SU-DHL-6 (cell line): Measurements from ENCODE around the gene ABCG1.

ENCODE experiments used
- H2AFZ ChIP-seq: fragments of 200-600 bp; sonication (generic); 2 replicates; pipeline ENCODE4 v1.6.1; 2014; ENCODE audit warnings: low read depth, mild to moderate bottlenecking, moderate library complexity, mixed read lengths, antibody characterized with exemption, low read length; ENCODE audit not compliant: severe bottlenecking
- H3F3A ChIP-seq: fragments of 200-600 bp; shearing (Covaris generic); 2 replicates; pipeline ENCODE4 v1.6.0; 2016; ENCODE audit warnings: antibody characterized with exemption, mild to moderate bottlenecking; ENCODE audit not compliant: insufficient read depth
- H3K27ac ChIP-seq: fragments of 200-600 bp; sonication (generic); 2 replicates; pipeline ENCODE4 v1.5.1; 2016; ENCODE audit warnings: low read depth, mild to moderate bottlenecking, low read length, moderate library complexity, mixed read lengths
- H3K27me3 ChIP-seq: fragments of 200-600 bp; sonication (generic), shearing (Covaris generic); 2 replicates; pipeline ENCODE4 v1.6.0; 2014; ENCODE audit warnings: mild to moderate bottlenecking, low read length
- H3K36me3 ChIP-seq: fragments of 200-600 bp; sonication (generic); 2 replicates; pipeline ENCODE4 v1.6.1; 2014; ENCODE audit warnings: mild to moderate bottlenecking, low read length, mixed read lengths
- H3K4me2 ChIP-seq: fragments of 300-600, 200-600 bp; shearing (Covaris generic), sonication (generic); 2 replicates; pipeline ENCODE4 v1.6.0; 2014; ENCODE audit warnings: low read length, low read depth, mild to moderate bottlenecking; ENCODE audit not compliant: poor library complexity, severe bottlenecking
- H3K4me3 ChIP-seq: fragments of 200-600 bp; sonication (generic); 2 replicates; pipeline ENCODE4 v1.5.1; 2014; ENCODE audit warnings: antibody characterized with exemption, low read length, mild to moderate bottlenecking, mixed read lengths; ENCODE audit not compliant: insufficient read depth, poor library complexity, severe bottlenecking
- H3K79me2 ChIP-seq: fragments of 200-600 bp; sonication (generic); 2 replicates; pipeline ENCODE4 v1.6.1; 2014; ENCODE audit warnings: mild to moderate bottlenecking, low read length, moderate library complexity; ENCODE audit not compliant: insufficient read depth
- H3K9ac ChIP-seq: fragments of 200-600 bp; sonication (generic); 2 replicates; pipeline ENCODE4 v1.7.0; 2014; ENCODE audit warnings: mild to moderate bottlenecking, low read length
- H3K9me2 ChIP-seq: fragments of 200-600 bp; sonication (generic); replicated peaks from 2 replicates; pipeline ENCODE4 v1.6.1; 2014; ENCODE audit warnings: low read length; ENCODE audit not compliant: insufficient read depth
- H3K9me3 ChIP-seq: fragments of 200-600 bp; sonication (generic); 2 replicates; pipeline ENCODE4 v1.6.1; 2014; ENCODE audit warnings: low read length, mixed read lengths; ENCODE audit not compliant: insufficient read depth
- H4K20me1 ChIP-seq: fragments of 200-600 bp; sonication (generic); 2 replicates; pipeline ENCODE4 v1.6.1; 2014; ENCODE audit warnings: low read depth, mild to moderate bottlenecking, antibody characterized with exemption, low read length, moderate library complexity, mixed read lengths
- CTCF ChIP-seq: fragments of 200-600 bp; sonication (generic); IDR thresholded peaks from one replicate; pipeline ENCODE4 v1.5.1; 2017; ENCODE audit warnings: antibody characterized with exemption, mild to moderate bottlenecking, low read length, moderate library complexity; ENCODE audit not compliant: insufficient read depth, poor library complexity, severe bottlenecking
- EZH2phosphoT487 ChIP-seq: fragments of 200-600 bp; sonication (generic), shearing (Covaris generic); conservative IDR thresholded peaks from 2 replicates; pipeline ENCODE4 v1.6.1; 2018; ENCODE audit warnings: mild to moderate bottlenecking, antibody characterized with exemption, low read length, moderate library complexity, mixed read lengths

Gene ABCG1

DNA sequence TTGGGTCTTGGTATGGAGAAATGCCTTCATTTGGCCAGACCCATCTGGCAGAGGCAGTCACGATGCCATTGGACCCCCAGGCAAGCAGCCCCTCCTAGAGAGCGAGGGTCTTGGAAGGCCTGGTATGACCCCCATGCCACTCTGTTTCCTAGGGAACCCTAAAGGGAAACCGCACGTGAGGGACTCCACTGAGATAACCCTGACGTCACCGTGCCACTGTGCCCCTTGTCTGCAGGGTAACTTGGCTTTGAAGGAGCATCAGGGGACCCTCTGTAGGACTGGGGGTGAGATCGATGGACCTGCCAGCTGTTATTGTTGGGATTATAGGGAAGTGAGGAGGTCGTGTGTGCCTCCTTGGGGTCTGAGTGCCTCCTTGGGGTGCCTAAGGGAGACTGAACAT, 34.5 kb downstream of the ABCG1 start:
- 0 out of 2 replicates have a peak, but pooled peaks cover 2% of the 10 kb centered on the region for H3F3A ChIP-seq
- no peaks in the 10 kb centered on the region for H3K79me2 ChIP-seq
- no peaks in the 10 kb centered on the region for H3K9me2 ChIP-seq
- no peak for TF ChIP-seq CTCF
- TF ChIP-seq EZH2phosphoT487: no peak
- H2AFZ ChIP-seq: no peak overlapping the region
- H3K9me3 ChIP-seq: no peaks in the 10 kb centered on the region
- no peak overlapping the region for H3K27ac ChIP-seq
- no peak overlapping the region for H3K4me3 ChIP-seq
- H3K4me2 ChIP-seq: no peak overlapping the region
- no peaks in the 10 kb centered on the region for H3K36me3 ChIP-seq
- no peaks in the 10 kb centered on the region for H3K27me3 ChIP-seq
- no peaks in the 10 kb centered on the region for H4K20me1 ChIP-seq
- no peak overlapping the region for H3K9ac ChIP-seq

DNA sequence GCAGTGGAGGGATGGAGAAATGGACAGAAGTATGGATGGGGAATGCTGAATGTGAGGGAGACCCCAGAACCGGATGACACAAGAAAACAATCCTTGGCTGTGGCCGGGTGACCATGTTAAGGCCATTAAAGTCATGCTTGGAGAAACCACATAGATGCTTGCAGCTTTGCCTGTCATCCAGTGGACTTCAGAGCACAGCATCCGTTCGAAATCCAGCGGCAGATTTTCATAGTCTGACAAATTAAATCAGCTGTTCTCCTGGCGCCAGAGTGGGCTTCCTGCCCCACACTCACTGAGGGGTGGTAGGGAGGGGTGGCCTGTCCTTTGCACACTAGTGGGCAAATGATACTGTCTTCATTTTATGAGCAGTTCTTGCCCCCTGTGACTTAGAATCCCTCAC, 35.1 kb downstream of the ABCG1 start:
- H3K4me2 ChIP-seq: no peak overlapping the region
- no peak overlapping the region for H3K9ac ChIP-seq
- no peak overlapping the region for H2AFZ ChIP-seq
- no peaks in the 10 kb centered on the region for H3K9me2 ChIP-seq
- H3K27me3 ChIP-seq: no peaks in the 10 kb centered on the region
- H4K20me1 ChIP-seq: no peaks in the 10 kb centered on the region
- TF ChIP-seq EZH2phosphoT487 (no peak), CTCF (no peak)
- H3K27ac ChIP-seq: no peak overlapping the region
- no peaks in the 10 kb centered on the region for H3K79me2 ChIP-seq
- H3F3A ChIP-seq: 0 out of 2 replicates have a peak, but pooled peaks cover 2% of the 10 kb centered on the region
- no peak overlapping the region for H3K4me3 ChIP-seq
- no peaks in the 10 kb centered on the region for H3K36me3 ChIP-seq
- H3K9me3 ChIP-seq: no peaks in the 10 kb centered on the region

DNA sequence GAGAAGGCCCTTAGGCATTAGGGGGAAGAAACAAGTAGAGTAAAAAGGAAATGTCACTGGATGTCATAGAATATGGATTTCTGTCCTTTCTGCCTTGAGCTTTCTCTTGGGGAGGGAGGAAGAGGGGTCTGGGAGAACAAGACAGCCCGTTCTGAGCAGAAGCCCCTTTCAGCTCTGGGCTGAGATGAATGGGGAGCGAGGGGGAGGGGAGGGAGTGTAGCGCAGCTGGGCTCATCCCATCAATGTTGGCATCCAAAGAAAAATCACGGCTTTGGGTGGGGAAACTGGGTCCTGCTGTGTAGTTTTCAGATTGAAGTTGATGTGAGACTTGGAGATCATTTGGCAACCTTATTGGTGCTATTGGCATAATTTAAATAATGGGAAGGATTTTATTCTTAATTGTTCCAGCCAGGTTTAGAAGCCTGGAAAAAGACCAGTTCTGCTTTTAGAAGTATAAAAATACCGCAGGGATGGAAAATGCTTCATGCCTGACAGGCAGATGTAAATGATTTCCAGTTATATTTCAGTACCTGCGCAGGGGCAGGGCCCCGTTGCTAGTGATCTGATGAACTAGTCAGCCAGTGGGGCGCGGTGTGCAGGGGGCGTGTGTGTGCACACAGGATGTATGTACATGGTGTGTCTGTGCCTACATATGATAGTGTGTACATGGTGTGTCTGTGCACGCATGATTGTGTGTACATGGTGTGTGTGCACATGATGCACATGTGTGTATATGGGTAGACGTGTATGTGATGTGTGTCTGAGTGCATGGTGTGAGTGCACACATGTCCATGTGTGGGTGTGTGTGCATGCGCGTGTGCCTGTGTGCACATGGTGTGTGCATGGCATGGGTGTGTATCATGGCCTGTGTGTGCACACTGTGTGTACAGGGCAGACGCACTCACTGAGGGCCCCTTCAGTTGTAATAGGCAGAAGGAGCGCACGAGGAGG, 36.0 kb downstream of the ABCG1 start:
- no peak for TF ChIP-seq CTCF
- TF ChIP-seq EZH2phosphoT487: no peak
- H3K9ac ChIP-seq: no peak overlapping the region
- no peaks in the 10 kb centered on the region for H3K79me2 ChIP-seq
- no peak overlapping the region for H3K4me2 ChIP-seq
- H3K4me3 ChIP-seq: no peak overlapping the region
- no peaks in the 10 kb centered on the region for H4K20me1 ChIP-seq
- no peak overlapping the region for H3K27ac ChIP-seq
- no peaks in the 10 kb centered on the region for H3K9me3 ChIP-seq
- H3K9me2 ChIP-seq: no peaks in the 10 kb centered on the region
- no peaks in the 10 kb centered on the region for H3K36me3 ChIP-seq
- H3F3A ChIP-seq: no peaks in the 10 kb centered on the region
- no peaks in the 10 kb centered on the region for H3K27me3 ChIP-seq
- H2AFZ ChIP-seq: no peak overlapping the region
